ENCODE results near the gene PRKAG2.

DNA sequence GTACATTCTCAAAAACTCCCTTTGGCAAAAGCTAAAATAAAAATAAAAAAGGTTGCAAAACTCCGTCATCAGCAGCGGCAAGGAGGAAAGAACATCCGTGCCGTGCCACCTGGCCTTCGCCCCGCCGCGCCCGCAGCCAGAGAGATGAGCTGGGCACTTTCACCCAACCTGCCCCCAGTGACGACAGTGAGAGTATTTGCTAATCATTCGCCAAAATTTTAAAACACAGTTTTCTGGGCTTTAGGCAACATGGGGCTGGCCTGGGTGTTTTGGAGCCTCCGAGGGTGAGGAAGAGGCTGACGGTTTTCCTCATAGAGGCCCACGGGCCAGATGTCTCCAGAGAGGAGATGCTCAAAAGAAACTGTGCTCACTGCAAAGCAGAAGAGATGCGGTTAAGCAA is 128.2 kb downstream of the PRKAG2 start:
- TF ChIP-seq CTCF (IDR thresholded peaks at IDR 0.05) (no peak), POLR2A (IDR thresholded peaks at IDR 0.05) (no peak)

Measured in thyroid gland (tissue), 4 donors.